GM12878 (cell line): Measurements from ENCODE around the gene SLC22A7. TPM values are rescaled to one million over a fixed set of nuclear protein-coding genes. Genes with fewer than 3 reads are reported as not detected.

ENCODE experiments used
- ATAC-seq: fragments of 200-7000 bp; cut with Tn5 transposase; 3 replicates; pipeline ENCODE4 v1.9.1; 2020; ENCODE audit warnings: mild to moderate bottlenecking, moderate library complexity
- BruUV-seq: library from RNA; stranded (reverse); fragments of 400-500 nt; replicated peaks from 2 replicates; lab custom pipeline; 2021; lab: Mats Ljungman, UMichigan
- CTCF ChIA-PET: fragments of 300-600 bp; sonication (Branson Sonifier 250); formaldehyde crosslinking; extraction: SDS; loops from one replicate; lab custom pipeline; 2021; ENCODE audit warnings: inconsistent platforms; lab: Yijun Ruan, JAX
- POLR2A ChIA-PET: fragments of 350-600 bp; formaldehyde crosslinking; extraction: SDS; loops from one replicate; lab custom pipeline; 2021; ENCODE audit warnings: inconsistent platforms; lab: Charles Lee
- RAD21 ChIA-PET: fragments of 300-600 bp; sonication (Branson Sonifier 250); formaldehyde crosslinking; loops from one replicate; lab custom pipeline; 2023; ENCODE audit warnings: antibody characterized with exemption; ENCODE audit not compliant: unreplicated experiment; lab: Charles Lee
- SMC1A ChIA-PET: fragments of 300-600 bp; sonication (Branson Sonifier 250); formaldehyde crosslinking; loops from one replicate; lab custom pipeline; 2023; ENCODE audit not compliant: unreplicated experiment, uncharacterized antibody; lab: Charles Lee
- DNase-seq: peaks from one replicate; pipeline ENCODE4 v3.0.0-alpha.2; 2011; ENCODE audit warnings: low read depth, low spot score
- FAIRE-seq: peaks from 3 replicates; lab custom pipeline; 2011; peaks lifted over from hg19 to GRCh38; lab: Jason Lieb, UNC
- H2AFZ ChIP-seq: 2 replicates; pipeline ENCODE4 v1.6.0; 2011; ENCODE audit warnings: low read depth, low read length, control low read depth; ENCODE audit not compliant: control insufficient read depth
- H3K27ac ChIP-seq: 2 replicates; pipeline ENCODE4 v1.5.1; 2011; ENCODE audit warnings: control low read depth; ENCODE audit not compliant: control insufficient read depth, insufficient read depth
- H3K27me3 ChIP-seq, 2 experiments: replicated peaks in 1 of 2; 2 replicates each; pipeline versions ENCODE4 v1.6.0 to v1.6.1; 2011; ENCODE audit warnings: low read length in 1 of 2; ENCODE audit not compliant: control insufficient read depth in 2 of 2, insufficient read depth in 2 of 2
- H3K36me3 ChIP-seq, 2 experiments: 2 replicates each; pipeline ENCODE4 v1.5.1; 2011; ENCODE audit warnings: low read length in 1 of 2; ENCODE audit not compliant: control insufficient read depth in 2 of 2, insufficient read depth in 2 of 2
- H3K4me1 ChIP-seq: 2 replicates; pipeline ENCODE4 v1.6.1; 2011; ENCODE audit warnings: mild to moderate bottlenecking, low read length, moderate library complexity, mixed read lengths; ENCODE audit not compliant: control insufficient read depth, insufficient read depth
- H3K4me2 ChIP-seq: 2 replicates; pipeline ENCODE4 v1.6.0; 2011; ENCODE audit warnings: control low read depth; ENCODE audit not compliant: control insufficient read depth, insufficient read depth
- H3K4me3 ChIP-seq: fragments of 200-600 bp; sonication (generic); 2 replicates; pipeline ENCODE4 v1.5.1; 2016
- H3K79me2 ChIP-seq: 2 replicates; pipeline ENCODE4 v1.6.0; 2011; ENCODE audit warnings: low read length; ENCODE audit not compliant: control insufficient read depth, insufficient read depth
- H3K9ac ChIP-seq: 2 replicates; pipeline ENCODE4 v1.8.0; 2011; ENCODE audit warnings: low read length, control low read depth, mixed read lengths; ENCODE audit not compliant: control insufficient read depth, insufficient read depth
- H3K9me3 ChIP-seq: replicated peaks from 3 replicates; pipeline ENCODE4 v1.5.1; 2011; ENCODE audit warnings: mild to moderate bottlenecking, low read length; ENCODE audit not compliant: control insufficient read depth, insufficient read depth
- H4K20me1 ChIP-seq: 2 replicates; pipeline ENCODE4 v1.6.0; 2011; ENCODE audit not compliant: control insufficient read depth, insufficient read depth
- CHD1 ChIP-seq: IDR thresholded peaks from 2 replicates; pipeline ENCODE4 v1.6.1; 2012; ENCODE audit warnings: low read depth, low read length, improper control_type of control experiment
- ESRRA ChIP-seq: IDR thresholded peaks from 2 replicates; pipeline ENCODE4 v1.6.1; 2012; ENCODE audit warnings: mild to moderate bottlenecking, low read length, improper control_type of control experiment
- IKZF1 ChIP-seq: fragments of 450-650 bp; conservative IDR thresholded peaks from 2 replicates; pipeline ENCODE4 v1.6.1; 2017; ENCODE audit warnings: antibody characterized with exemption, mild to moderate bottlenecking
- IKZF2 ChIP-seq, 2 experiments: fragments of 450-650 bp; IDR thresholded peaks; 2 replicates each; pipeline ENCODE4 v1.6.1; 2017; ENCODE audit warnings: mild to moderate bottlenecking in 2 of 2, moderate library complexity in 2 of 2
- KAT2A ChIP-seq: conservative IDR thresholded peaks from 2 replicates; pipeline ENCODE4 v1.6.1; 2011; ENCODE audit warnings: low read depth, low read length; ENCODE audit not compliant: control insufficient read depth
- MYB ChIP-seq: fragments of 150-350 bp; IDR thresholded peaks from 2 replicates; pipeline ENCODE4 v1.6.1; 2014; ENCODE audit warnings: mild to moderate bottlenecking, low read depth, low read length, borderline replicate concordance
- NFIC ChIP-seq: IDR thresholded peaks from 2 replicates; pipeline ENCODE4 v1.6.1; 2012; ENCODE audit warnings: low read depth, mild to moderate bottlenecking, inconsistent platforms, low read length, moderate library complexity
- NR2C1 ChIP-seq: fragments of 450-650 bp; IDR thresholded peaks from 2 replicates; pipeline ENCODE4 v1.6.1; 2017; ENCODE audit warnings: antibody characterized with exemption, mild to moderate bottlenecking, moderate library complexity
- PML ChIP-seq: IDR thresholded peaks from 2 replicates; pipeline ENCODE4 v1.6.1; 2012; ENCODE audit warnings: low read length, inconsistent platforms
- RAD51 ChIP-seq: fragments of 450-650 bp; IDR thresholded peaks from 2 replicates; pipeline ENCODE4 v1.6.1; 2016; ENCODE audit warnings: moderate library complexity, mild to moderate bottlenecking, inconsistent platforms
- SMARCA5 ChIP-seq: fragments of 450-650 bp; IDR thresholded peaks from 2 replicates; pipeline ENCODE4 v1.6.1; 2017; ENCODE audit warnings: mild to moderate bottlenecking
- in situ Hi-C: fragments of 300-500 bp; cut with MboI; formaldehyde crosslinking; loops from 9 replicates; pipeline ENCODE4 v1.14.3; 2018; ENCODE audit warnings: mixed read lengths
- intact Hi-C: fragments of 100-400 bp; cut with micrococcal nuclease; formaldehyde crosslinking; loops from one replicate; pipeline ENCODE4 v1.14.2; 2022; ENCODE audit not compliant: unreplicated experiment
- polyA plus RNA-seq, 11 experiments: library from polyadenylated mRNA; depleted of rRNA in 4 of 11; unstranded in 6 of 11; stranded (reverse) in 5 of 11; fragments of >200 nt; fragmentation: Nextera tagmentation in 4 of 11; fragmentation: Illumina TruSeq in 1 of 11; extraction: Ambion mirVana in 4 of 11; extraction: Trizol in 1 of 11; gene quantifications; 1 replicate in 1 of 11; 2 replicates in 10 of 11; pipeline versions ENCODE4 v1.2.1 to v1.2.3, GENCODE V29; 2011 to 2016; ENCODE audit warnings: inconsistent platforms in 2 of 11, missing spikeins in 2 of 11, low read depth in 1 of 11
- total RNA-seq, 4 experiments: library from RNA; depleted of rRNA in 3 of 4; stranded (reverse); fragments of >200 nt in 3 of 4; fragmentation: Illumina TruSeq in 1 of 4; extraction: Trizol in 1 of 4; gene quantifications; 2 replicates each; pipeline versions ENCODE4 v1.2.1 to v1.2.3, GENCODE V29; 2013 to 2021
- TF ChIP-seq, protein P1 (sequence below): fragments of 450-650 bp; IDR thresholded peaks from 2 replicates; pipeline ENCODE4 v1.6.1; 2017; ENCODE audit warnings: mild to moderate bottlenecking, low read depth, inconsistent platforms; ENCODE audit not compliant: poor library complexity, severe bottlenecking
- TF ChIP-seq, protein P2 (sequence below): fragments of 450-650 bp; formaldehyde crosslinking; IDR thresholded peaks from 2 replicates; pipeline ENCODE4 v1.5.0; 2022; ENCODE audit warnings: mild to moderate bottlenecking, missing genetic modification characterization
- TF ChIP-seq, protein P3 (sequence below): fragments of 450-650 bp; conservative IDR thresholded peaks from 2 replicates; pipeline ENCODE4 v1.6.1; 2017; ENCODE audit warnings: mild to moderate bottlenecking, moderate library complexity
- TF ChIP-seq, protein P4 (sequence below): fragments of 450-650 bp; IDR thresholded peaks from 2 replicates; pipeline ENCODE4 v1.6.1; 2017; ENCODE audit warnings: antibody characterized with exemption, mild to moderate bottlenecking, moderate library complexity

Gene SLC22A7
- total and polyA plus RNA-seq, 10 of the 15 experiments (the other 5 are each of a cell fraction or from before 2014, with no cell fraction given), result 0.08 to 0.31 TPM; not detected in 8

DNA sequence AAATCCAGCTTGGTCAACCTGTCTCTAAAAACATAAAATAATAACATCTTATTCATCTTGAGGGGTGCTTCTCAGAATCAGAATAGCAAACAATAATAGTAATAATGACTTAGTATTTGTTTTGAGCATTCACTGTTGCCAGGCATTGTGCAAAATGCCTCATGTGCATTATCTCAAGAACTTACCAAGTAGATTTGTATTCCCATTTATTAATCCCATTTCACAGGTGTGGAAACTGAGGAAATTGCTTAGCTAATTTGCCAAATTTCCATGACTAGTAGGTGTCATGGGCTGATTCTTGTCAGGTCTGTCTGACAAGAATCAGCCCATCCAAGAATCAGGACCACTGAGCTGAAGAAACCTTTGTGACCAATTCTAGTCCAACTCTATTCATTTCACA lies 49.3 kb upstream of the SLC22A7 start:
- peaks cover 27% of the 10 kb centered on the region for H3K4me1 ChIP-seq
- ChIA-PET POLR2A (interaction anchor here (0.6 to 1.5 kb wide), 6 partner anchors 20 to 121 kb away, joined by 3 to 4 read pairs (median 3); partner anchors contain the start of genes DNPH1 and ZNF318), RAD21 (no interaction called here), CTCF (interaction anchor here (2.2 kb wide), 1 partner anchor 20 kb away, joined by 9 read pairs; the partner anchor contains the start of gene DNPH1), SMC1A (interaction anchor here (0.5 to 1.0 kb wide), 3 partner anchors 11 to 173 kb away, joined by 3 to 4 read pairs (median 3); no protein-coding TSS in a partner anchor)
- no peaks in the 10 kb centered on the region for H3K79me2 ChIP-seq
- FAIRE-seq (no peak), DNase-seq (no peak), ATAC-seq (no peak)
- peaks cover 1 to 12% of the 10 kb centered on the region in 2 experiments; a peak in 3 of 4 replicates for H3K27me3 ChIP-seq
- no peaks in the 10 kb centered on the region for H4K20me1 ChIP-seq
- H3K9me3 ChIP-seq, result no peaks in the 10 kb centered on the region
- in situ Hi-C loops (no loop called here), intact Hi-C loops (loop anchor here (5.0 kb wide), 1 partner anchor 76 kb away; the partner anchor contains the start of gene SRF)
- no TSS peak for BruUV-seq
- H3K9ac ChIP-seq, result no peak overlapping the region
- H3K36me3 ChIP-seq, result no peaks in the 10 kb centered on the region
- no peak overlapping the region for H3K4me2 ChIP-seq
- no peak overlapping the region for H3K27ac ChIP-seq
- H3K4me3 ChIP-seq, result no peak overlapping the region
- no peak overlapping the region for H2AFZ ChIP-seq
- TF ChIP-seq, protein P1, sequence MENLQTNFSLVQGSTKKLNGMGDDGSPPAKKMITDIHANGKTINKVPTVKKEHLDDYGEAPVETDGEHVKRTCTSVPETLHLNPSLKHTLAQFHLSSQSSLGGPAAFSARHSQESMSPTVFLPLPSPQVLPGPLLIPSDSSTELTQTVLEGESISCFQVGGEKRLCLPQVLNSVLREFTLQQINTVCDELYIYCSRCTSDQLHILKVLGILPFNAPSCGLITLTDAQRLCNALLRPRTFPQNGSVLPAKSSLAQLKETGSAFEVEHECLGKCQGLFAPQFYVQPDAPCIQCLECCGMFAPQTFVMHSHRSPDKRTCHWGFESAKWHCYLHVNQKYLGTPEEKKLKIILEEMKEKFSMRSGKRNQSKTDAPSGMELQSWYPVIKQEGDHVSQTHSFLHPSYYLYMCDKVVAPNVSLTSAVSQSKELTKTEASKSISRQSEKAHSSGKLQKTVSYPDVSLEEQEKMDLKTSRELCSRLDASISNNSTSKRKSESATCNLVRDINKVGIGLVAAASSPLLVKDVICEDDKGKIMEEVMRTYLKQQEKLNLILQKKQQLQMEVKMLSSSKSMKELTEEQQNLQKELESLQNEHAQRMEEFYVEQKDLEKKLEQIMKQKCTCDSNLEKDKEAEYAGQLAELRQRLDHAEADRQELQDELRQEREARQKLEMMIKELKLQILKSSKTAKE, result no peak
- TF ChIP-seq, protein P2, sequence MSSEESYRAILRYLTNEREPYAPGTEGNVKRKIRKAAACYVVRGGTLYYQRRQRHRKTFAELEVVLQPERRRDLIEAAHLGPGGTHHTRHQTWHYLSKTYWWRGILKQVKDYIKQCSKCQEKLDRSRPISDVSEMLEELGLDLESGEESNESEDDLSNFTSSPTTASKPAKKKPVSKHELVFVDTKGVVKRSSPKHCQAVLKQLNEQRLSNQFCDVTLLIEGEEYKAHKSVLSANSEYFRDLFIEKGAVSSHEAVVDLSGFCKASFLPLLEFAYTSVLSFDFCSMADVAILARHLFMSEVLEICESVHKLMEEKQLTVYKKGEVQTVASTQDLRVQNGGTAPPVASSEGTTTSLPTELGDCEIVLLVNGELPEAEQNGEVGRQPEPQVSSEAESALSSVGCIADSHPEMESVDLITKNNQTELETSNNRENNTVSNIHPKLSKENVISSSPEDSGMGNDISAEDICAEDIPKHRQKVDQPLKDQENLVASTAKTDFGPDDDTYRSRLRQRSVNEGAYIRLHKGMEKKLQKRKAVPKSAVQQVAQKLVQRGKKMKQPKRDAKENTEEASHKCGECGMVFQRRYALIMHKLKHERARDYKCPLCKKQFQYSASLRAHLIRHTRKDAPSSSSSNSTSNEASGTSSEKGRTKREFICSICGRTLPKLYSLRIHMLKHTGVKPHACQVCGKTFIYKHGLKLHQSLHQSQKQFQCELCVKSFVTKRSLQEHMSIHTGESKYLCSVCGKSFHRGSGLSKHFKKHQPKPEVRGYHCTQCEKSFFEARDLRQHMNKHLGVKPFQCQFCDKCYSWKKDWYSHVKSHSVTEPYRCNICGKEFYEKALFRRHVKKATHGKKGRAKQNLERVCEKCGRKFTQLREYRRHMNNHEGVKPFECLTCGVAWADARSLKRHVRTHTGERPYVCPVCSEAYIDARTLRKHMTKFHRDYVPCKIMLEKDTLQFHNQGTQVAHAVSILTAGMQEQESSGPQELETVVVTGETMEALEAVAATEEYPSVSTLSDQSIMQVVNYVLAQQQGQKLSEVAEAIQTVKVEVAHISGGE (CRISPR knock-in tag), result no peak
- TF ChIP-seq IKZF2 (IDR thresholded peaks at IDR 0.05) (no peak), IKZF1 (no peak), RAD51 (no peak), PML (no peak), CHD1 (no peak), ESRRA (no peak), NR2C1 (no peak), KAT2A (no peak), MYB (no peak), SMARCA5 (no peak), NFIC (no peak)
- TF ChIP-seq, protein P3, sequence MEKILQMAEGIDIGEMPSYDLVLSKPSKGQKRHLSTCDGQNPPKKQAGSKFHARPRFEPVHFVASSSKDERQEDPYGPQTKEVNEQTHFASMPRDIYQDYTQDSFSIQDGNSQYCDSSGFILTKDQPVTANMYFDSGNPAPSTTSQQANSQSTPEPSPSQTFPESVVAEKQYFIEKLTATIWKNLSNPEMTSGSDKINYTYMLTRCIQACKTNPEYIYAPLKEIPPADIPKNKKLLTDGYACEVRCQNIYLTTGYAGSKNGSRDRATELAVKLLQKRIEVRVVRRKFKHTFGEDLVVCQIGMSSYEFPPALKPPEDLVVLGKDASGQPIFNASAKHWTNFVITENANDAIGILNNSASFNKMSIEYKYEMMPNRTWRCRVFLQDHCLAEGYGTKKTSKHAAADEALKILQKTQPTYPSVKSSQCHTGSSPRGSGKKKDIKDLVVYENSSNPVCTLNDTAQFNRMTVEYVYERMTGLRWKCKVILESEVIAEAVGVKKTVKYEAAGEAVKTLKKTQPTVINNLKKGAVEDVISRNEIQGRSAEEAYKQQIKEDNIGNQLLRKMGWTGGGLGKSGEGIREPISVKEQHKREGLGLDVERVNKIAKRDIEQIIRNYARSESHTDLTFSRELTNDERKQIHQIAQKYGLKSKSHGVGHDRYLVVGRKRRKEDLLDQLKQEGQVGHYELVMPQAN, result no peak
- TF ChIP-seq, protein P4, sequence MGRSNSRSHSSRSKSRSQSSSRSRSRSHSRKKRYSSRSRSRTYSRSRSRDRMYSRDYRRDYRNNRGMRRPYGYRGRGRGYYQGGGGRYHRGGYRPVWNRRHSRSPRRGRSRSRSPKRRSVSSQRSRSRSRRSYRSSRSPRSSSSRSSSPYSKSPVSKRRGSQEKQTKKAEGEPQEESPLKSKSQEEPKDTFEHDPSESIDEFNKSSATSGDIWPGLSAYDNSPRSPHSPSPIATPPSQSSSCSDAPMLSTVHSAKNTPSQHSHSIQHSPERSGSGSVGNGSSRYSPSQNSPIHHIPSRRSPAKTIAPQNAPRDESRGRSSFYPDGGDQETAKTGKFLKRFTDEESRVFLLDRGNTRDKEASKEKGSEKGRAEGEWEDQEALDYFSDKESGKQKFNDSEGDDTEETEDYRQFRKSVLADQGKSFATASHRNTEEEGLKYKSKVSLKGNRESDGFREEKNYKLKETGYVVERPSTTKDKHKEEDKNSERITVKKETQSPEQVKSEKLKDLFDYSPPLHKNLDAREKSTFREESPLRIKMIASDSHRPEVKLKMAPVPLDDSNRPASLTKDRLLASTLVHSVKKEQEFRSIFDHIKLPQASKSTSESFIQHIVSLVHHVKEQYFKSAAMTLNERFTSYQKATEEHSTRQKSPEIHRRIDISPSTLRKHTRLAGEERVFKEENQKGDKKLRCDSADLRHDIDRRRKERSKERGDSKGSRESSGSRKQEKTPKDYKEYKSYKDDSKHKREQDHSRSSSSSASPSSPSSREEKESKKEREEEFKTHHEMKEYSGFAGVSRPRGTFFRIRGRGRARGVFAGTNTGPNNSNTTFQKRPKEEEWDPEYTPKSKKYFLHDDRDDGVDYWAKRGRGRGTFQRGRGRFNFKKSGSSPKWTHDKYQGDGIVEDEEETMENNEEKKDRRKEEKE, result no peak
